ENCODE data around the gene PYCARD.
"Not testable (repeated sequence)": the region's sequence is repeated elsewhere in the genome, so short reads cannot be mapped to it uniquely, and the experiment has no call there.

PYCARD gene

DNA sequence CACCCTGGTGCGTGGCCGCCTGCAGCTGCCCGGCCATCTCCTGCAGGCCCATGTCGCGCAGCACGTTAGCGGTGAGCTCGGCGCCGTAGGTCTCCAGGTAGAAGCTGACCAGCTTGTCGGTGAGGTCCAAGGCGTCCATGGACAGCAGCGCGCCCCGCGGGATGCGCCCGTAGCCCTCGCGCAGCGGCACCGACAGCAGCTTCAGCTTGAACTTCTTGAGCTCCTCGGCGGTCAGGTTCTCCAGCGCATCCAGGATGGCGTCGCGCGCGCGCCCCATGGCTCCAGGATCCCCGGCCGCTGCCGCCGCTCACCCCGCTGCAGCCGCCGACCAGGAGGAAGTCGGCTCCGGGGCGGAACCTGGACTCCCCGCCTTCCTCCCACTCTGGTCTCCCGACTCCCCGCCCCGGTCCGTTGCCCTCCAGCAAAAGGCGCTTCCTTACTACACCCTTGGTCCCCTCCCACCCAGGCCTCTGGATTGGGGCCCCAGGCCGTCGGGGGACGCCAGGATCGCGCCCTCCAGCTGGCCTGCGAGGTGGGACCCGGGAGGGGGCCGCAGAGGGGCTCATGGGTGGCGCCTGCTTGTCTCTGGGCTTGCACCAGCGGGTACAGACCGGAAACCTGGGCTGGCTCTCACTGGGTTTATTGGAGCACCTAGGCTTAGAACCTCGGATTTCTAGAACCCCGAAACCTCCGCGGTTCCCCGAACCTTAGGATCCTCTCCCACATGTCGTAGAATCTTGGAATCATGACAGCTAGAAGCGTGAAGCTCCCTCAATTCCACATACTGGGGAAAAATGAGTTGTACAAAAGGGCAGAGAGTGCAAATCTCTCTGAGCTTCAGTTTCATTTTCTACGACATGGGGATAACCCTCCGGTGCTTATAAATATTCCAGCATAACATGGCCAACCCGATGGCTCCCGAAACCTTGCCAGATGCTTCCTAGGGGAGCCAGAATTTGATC is at the start of gene PYCARD:
Gene PYCARD (minus strand): TSS at position 347 of the 962 bp plus-strand sequence. CDS start 70 bp downstream, at position 277.
- no peak for DNase-seq

DNA sequence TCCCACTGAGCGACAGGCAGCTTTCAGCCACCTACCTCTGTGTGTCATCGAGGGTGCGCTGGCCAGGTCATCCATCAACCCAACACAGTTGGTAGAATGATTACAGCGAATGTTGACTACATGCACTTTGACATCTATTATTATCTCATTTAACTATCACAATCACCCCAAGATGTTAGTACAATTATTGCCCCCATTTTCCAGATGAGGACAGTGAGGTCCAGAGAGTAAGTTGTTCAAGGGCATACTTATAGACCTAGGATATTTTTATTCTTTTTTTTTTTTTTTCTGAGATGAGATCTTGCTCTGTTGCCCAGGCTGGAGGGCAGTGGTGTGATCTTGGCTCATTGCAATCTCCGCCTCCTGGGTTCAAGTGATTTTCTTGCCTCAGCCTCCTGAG is 48.9 kb upstream of the PYCARD start:
- DNase-seq, result no peak

DNA sequence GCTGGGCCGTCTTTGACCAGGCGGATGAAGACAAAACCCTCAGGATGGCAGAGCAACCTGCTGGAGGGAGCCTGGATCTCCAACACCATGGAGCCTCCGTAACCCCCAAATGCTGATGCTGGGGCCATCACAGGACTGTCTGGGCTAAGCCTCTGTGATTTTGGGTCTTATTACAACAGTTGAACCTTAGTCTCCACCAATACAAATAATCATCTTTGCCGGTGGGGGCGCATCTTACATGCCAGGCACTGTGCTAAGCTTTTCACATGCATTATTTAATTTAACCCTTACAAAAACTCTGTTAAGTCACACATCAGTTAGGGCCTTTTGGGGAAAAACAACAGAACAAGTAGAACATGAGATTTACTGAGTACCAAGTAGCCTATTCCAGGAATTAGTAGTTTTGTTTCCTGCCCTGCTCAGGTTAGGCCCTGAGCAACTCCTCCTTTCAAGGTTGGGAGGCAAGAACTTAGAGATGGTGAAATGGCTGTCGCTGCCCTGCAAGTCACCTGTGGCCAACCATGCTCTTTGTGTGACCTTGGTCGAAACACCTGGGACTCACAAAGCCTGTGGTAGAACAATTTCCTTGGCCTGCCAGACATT is 48.3 kb upstream of the PYCARD start:
- no peak for DNase-seq

DNA sequence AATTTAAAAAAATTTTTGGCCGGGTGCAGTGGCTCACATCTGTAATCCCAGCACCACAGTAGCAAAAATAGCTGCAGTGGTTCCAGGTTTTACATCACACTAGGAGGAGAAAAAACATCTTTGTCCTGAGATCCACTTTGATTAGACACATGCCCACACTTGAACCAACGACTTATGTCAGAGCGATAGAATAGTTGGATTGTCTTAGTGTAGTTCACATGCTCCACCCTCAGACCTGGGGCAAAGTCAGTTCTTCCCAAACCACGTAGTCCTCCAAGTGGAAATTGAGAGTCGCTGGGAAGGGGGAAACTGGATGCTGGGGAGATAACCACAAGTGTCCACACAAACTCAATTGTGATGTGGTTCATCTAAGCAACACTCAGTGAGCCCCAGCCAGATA is 45.8 kb upstream of the PYCARD start:
- no peak for DNase-seq

DNA sequence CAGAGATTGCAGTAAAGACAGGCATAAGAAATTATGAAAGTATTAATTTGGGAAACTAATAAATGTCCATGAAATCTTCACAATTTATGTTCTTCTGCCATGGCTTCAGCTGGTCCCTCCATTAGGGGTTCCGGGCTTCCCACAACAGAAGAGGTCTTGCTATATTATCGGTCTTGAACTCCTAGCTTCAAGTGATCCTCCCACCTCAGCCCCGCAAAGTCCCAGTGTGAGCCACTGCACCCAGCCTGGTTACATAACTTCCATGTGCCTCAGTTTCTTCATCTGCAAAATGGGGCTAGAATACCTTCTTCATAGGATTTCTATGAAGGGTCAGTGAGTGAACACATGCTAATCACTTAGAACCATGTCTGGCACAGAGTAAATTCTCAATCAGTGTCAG is 43.7 kb upstream of the PYCARD start:
- no peak for DNase-seq

DNA sequence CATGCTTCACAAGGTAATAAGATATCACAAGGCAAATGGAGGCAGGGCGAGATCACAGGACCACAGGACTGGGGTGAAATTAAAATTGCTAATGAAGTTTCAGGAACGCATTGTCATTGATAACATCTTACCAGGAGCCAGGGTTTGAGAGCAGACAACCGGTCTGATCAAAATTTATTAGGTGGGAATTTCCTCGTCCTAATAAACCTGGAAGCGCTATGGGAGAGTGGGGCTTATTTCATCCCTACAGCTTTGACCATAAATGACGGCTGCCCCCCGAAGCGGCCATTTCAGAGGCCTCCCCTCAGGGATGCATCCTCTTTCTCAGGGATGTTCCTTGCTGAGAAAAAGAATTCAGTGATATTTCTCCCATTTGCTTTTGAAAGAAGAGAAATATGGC is 43.0 kb upstream of the PYCARD start:
- not testable (repeated sequence) for DNase-seq

DNA sequence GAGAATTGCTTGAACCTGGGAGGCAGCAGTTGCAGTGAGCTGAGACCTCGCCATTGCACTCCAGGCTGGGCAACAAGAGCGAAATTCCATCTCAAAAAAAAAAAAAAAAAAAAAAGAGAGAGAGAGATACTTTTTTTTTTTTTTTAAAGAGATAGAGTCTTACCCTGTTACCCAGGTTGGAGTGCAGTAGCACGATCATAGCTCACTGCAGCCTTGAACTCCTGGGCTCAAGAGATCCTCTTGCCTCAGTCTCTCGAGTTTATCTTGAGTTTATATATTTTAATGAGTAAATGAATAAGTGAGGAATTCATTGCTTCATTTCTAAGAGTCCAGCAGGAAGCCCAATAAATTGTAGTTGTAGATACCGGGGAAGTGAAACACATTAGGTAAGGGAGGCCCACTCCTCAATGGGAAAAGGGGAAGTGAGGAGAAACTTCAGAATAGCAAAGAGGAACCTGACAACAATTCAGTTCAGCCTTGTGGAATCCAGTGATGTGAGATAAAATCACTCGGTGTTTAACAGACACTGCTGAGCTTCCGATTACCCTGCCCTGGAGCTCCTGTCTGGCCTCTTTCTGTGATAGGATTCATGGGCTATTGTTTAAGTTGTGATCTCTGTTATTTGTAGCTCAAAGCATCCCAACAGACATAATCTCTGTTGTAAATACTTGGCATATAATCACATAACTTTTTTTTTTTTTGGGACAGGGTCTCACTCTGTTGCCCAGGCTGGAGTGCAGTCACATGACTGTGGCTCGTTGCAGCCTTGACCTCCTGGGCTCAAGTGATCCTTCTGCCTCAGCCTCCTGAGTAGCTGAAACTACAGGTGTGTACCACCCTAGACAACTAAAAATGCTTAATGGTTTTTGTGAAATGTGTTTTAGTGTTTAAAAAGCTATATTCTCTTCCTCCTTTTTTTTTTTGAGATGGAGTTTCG is 41.4 kb upstream of the PYCARD start:
- DNase-seq, result no peak

DNA sequence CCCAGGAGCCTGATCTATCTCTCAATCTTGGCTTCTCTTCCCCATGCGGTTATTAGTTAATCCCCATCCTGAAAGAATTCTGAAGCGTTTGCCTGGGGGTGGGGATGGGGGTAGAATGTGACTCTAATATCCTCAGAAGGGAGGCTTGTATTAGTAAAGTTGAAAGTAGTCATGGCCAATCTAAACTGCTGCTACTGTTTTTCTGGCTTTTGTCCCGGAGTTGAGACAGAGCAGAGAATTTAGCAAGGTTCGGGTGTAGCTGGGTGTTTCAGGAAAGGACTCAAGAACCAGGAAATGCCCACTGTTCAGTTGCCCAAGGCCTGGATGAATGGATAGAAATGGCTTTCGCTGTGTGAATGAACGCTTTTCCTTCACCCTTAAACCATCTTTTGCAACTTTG is 39.6 kb upstream of the PYCARD start:
- DNase-seq, result no peak

DNA sequence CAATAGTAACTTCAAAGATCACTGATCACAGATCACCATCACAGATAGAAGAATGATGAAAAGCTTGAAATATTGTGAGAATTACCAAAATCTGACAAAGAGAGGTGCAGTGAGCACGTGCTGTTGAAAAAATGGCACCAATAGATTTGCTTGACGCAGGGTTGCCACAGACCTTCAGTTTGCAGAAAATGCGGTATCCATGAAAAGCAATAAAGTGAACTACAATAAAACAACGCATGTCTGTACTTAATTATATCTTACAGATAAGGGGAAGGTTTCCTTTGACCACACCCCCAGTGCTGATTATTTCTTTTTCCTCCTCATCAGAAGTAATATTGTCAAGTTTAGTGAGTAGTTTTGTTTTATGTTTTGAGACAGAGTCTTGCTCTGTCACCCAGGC is 35.5 kb upstream of the PYCARD start:
- DNase-seq, result no peak

DNA sequence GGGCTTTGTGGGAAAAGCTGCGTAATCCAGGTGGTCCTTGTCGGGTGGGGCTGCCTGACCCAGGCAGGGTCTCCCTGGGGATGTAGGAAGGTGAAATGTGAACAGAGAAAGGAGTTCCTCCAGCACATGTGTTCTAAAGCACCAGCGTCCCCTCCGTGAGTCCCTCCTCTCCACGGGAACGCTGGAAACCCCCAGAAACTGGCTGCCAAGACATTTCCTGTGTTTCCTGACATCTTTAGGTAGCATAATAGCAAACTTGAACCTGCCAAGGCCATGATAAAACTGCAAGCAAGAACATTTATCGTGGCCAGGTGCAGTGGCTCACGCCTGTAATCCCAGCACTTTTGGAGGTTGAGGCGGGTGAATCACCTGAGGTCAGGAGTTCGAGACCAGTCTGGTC is 26.9 kb upstream of the PYCARD start:
- no peak for DNase-seq

DNA sequence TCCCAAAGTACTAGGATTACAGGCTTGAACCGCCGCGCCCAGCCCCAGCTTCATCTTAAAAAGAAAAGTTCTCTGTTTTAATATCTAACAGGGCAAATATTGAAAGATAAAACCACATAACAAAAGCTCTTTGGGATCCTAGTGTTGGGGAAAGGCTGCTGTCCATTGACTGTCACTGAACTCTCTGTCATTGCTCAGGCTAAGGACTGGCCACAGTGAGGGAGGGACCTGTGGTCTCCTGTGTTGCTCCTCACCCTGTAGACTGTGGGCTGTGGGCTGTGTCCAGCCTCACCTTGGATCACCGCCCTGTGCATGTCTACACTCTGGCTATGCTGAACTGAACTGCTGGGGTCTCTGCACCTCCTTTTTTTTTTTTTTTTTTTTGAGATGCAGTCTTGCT is 25.6 kb upstream of the PYCARD start:
- no peak for DNase-seq

DNA sequence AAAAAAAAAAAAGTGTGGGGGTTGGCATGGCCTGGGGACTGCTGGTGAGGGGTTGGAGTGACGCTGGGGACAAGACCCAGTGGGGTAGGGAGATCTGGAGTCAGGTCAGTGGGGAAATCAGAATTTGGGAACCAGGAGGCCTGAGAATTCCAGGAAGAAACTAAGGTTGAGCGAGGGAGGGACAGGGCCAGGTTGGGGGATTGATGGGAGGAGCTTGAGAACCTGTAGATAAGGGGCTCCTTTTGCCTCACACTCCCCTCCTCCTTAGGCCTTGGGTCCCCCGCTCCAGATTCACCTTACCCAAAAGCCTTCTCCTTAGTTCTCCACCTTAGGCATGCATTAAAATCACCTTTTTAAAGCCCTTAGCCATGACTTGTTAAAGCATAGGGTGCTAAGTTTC is 22.6 kb upstream of the PYCARD start:
- no peak for DNase-seq

DNA sequence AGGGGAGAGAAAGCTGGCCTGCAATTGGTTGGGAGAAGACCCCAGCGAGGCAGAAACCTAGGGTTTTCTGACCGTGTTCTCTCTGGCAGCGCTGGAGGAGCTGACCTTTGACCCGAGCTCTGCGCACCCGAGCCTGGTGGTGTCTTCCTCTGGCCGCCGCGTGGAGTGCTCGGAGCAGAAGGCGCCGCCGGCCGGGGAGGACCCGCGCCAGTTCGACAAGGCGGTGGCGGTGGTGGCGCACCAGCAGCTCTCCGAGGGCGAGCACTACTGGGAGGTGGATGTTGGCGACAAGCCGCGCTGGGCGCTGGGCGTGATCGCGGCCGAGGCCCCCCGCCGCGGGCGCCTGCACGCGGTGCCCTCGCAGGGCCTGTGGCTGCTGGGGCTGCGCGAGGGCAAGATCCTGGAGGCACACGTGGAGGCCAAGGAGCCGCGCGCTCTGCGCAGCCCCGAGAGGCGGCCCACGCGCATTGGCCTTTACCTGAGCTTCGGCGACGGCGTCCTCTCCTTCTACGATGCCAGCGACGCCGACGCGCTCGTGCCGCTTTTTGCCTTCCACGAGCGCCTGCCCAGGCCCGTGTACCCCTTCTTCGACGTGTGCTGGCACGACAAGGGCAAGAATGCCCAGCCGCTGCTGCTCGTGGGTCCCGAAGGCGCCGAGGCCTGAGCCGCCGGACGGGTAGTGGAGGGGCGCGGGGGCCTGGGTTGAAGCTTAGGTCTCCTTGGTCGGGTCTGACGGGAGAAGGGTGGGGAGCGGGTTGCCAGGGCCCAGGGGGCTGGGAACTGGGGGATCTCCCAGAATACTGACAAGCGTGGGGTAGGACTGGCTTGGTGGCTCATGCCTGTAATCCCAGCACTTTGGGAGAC is 21.8 kb upstream of the PYCARD start:
- no peak for DNase-seq

DNA sequence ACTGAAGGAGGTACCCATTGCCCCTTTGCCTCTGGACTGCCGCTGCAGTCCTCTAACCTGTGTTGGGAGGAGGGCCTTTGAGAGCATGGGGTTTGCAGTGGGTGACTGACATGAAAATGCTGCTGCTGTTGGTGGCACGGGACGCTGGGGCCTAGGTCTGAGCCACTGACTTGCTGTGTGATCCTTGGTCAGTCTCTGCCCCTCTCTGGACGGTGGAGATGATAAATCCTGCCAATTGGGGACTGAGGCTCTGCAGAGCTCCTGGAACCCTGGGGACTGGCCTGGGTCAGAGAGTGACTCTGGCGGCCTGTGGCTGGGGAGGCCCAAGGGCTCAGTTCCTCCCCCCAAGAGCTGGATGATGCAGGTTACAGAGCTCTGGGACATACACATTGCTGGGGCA is 20.5 kb upstream of the PYCARD start:
- no peak for DNase-seq

DNA sequence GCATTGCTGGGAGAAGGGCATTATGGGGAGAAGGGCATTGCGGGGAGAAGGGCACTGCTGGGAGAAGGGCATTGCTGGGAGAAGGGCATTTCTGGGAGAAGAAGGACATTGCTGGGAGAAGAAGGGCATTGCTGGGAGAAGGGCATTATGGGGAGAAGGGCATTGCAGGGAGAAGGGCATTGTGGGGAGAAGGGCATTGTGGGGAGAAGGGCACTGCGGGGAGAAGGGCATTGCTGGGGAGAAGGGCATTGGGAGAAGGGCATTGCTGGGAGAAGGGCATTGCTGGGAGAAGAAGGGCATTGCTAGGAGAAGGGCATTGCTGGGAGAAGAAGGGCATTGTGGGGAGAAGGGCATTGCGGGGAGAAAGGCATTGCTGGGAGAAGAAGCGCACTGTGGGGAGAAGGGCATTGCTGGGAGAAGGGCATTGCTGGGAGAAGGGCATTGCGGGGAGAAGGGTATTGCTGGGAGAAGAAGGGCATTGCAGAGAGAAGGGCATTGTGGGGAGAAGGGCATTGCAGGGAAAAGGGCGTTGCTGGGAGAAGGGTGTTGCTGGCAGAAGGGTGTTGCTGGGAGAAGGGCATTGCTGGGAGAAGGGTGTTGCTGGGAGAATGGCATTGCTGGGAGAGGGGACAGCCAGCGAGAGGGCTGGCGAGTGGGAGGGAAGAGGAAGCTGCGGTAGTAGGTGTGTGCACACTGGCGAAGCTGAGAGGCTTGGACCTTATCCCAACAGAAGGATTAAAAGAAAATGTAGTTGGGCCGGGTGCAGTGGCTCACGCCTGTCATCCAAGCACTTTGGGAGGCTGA is 19.0 kb upstream of the PYCARD start:
- DNase-seq, result no peak

DNA sequence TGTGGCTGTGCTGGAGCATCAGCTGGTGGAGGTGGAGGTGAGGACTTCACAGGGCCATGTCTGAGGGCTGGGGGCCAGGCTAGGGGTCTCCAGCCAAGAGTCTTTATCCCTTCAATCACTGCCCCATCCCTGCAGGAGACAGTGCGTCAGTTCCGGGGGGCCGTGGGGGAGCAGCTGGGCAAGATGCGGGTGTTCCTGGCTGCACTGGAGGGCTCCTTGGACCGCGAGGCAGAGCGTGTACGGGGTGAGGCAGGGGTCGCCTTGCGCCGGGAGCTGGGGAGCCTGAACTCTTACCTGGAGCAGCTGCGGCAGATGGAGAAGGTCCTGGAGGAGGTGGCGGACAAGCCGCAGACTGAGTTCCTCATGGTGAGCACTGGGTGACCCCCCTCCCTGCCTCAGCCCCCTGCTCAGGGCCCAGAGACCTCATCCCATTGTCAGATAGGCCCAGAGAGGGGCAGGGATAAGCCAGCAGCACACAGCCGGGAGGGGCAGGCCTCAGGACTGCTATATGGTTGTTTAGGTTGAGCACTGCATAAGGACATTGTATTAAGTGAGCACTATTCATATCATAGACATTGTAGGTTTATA is 16.7 kb upstream of the PYCARD start:
- DNase-seq, result no peak

DNA sequence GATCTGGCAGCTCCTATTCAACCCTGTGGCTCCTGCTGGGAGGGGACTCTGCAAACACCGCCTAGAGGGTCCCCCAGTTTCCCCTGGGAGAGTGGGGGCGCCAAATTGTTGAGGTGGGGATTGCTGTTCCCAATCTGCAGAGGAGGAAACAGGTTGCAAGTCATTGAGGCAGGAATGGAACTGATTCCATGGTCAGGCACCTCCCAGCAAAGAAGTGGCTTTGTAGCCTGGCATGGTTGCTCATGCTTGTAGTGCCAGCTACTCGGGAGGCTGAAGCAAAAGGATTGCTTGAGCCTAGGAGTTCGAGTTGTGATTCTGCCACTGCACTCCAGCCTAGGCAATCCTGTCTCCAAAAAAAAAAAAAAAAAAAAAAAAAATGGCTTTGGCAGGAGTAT is 14.6 kb upstream of the PYCARD start:
- no peak for DNase-seq

DNA sequence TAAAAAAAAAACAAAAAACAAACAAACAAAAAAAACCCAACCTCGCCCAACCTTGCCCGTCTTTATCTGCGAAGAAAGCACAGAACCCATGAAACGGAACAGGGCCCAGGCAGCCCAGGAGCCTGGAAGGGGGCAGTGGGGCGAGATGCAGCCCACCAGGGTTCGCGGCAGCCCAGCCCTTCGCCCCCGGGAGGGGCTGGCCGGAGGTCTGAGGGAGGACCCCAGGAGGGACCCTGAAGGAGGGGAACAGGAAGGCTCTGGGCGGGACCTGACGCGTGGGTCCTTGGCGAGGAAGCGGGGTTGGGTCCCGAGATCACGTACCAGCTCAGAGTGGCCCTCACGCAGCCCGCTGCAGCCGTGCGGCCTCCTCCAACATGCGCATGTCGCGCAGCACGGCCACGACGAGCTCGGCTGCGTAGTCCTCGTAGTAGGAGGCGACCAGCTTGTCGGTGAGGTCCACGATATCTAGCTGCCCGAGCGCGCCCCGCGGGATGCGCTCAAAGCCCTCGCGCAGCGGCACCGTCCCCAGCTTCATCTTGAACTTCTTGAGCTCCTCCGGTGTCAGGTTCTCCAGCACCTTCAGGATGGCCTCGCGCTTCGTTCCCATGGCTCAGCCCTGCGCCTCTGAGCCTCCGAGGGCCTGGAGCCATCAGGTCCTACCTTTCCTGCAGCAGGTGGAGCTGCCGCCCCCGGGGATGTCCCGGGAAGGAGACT is 14.0 kb upstream of the PYCARD start, which contains the start of gene PYDC1:
Gene PYDC1 (minus strand): TSS at position 714 of the 714 bp plus-strand sequence. CDS start 107 bp downstream, at position 607.
- no peak for DNase-seq

DNA sequence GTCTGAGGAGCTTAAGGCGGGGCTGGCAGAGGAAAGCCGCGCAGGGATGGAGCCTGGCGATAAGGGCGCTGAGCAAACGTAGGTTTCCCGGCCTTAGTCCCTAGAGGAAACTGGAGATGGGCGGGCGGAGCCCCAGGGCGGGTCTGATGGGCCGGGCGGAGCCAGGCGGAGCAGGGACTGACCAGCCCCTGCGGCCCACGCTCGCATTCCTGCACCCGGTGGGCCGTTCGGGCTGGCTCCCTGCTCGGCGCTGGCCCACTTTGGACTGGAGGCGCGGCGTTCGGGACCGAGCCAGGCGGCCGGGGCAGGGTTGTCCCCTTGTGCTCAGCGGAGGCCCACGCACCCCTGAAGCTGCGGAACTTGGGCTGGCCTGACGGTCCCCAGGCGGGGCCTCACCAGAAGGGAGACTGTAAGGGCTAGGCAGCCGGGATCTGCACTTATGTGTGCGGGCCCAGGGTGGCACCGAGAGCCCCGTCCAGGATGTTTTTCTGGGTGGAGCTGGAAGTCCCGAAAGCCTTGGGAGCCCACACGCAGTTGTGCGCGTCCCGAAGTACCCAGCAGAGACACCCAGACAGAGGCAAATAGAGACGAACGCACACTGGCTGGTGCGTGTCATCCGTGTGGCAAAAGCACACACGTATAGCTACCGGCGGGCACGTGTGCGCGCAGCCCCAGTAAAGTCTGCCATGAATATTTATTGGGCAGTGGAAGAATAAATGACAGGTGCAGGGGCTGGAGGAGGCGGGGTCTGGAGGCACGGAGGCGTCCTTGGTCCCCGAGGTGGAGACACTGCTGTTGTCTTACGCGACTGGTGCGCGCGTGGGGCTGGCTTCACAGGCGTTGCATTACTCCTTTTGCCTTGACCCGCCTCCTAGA is 13.0 kb upstream of the PYCARD start:
- no peak for DNase-seq
